Naive B cell (primary cell): ENCODE data around the gene KLHL2. TPM values are rescaled to one million over a fixed set of nuclear protein-coding genes. Genes with fewer than 3 reads are reported as not detected.
"Not testable (repeated sequence)": the region's sequence is repeated elsewhere in the genome, so short reads cannot be mapped to it uniquely, and the experiment has no call there.

ENCODE experiments used
- ATAC-seq, 2 donors: fragments of 150-1000 bp; cut with Tn5 transposase; 2 replicates each; pipeline ENCODE4 v1.10.0; 2021; ENCODE audit warnings: low read depth in 2 of 2, mild to moderate bottlenecking in 2 of 2, moderate library complexity in 2 of 2
- DNase-seq: peaks from one replicate; pipeline ENCODE4 v3.0.0; 2022
- H3K27ac Mint-ChIP-seq, 6 donors: one replicate each; pipeline ENCODE4 v1.8.0; 2020 to 2022; ENCODE audit warnings: mild to moderate bottlenecking in 6 of 6, mixed read lengths in 6 of 6, moderate library complexity in 5 of 6, inconsistent platforms in 2 of 6
- H3K27me3 Mint-ChIP-seq, 3 donors: one replicate each; pipeline ENCODE4 v1.8.0; 2021 to 2022; ENCODE audit warnings: mixed read lengths in 3 of 3, mild to moderate bottlenecking in 1 of 3
- H3K36me3 Mint-ChIP-seq, 2 donors: one replicate each; pipeline ENCODE4 v1.8.0; 2020 to 2022; ENCODE audit warnings: mixed read lengths in 2 of 2, inconsistent platforms in 1 of 2, mild to moderate bottlenecking in 1 of 2
- H3K4me1 Mint-ChIP-seq, 3 donors: one replicate each; pipeline ENCODE4 v1.8.0; 2020 to 2022; ENCODE audit warnings: mixed read lengths in 3 of 3, inconsistent platforms in 1 of 3, mild to moderate bottlenecking in 1 of 3, moderate library complexity in 1 of 3
- H3K4me3 Mint-ChIP-seq, 8 donors: one replicate each; pipeline ENCODE4 v1.8.0; 2020 to 2022; ENCODE audit warnings: mild to moderate bottlenecking in 8 of 8, mixed read lengths in 8 of 8, moderate library complexity in 8 of 8, inconsistent platforms in 2 of 8
- H3K9me3 Mint-ChIP-seq, 7 donors: one replicate each; pipeline ENCODE4 v1.8.0; 2020 to 2022; ENCODE audit warnings: mixed read lengths in 7 of 7, mild to moderate bottlenecking in 5 of 7, inconsistent platforms in 2 of 7, moderate library complexity in 1 of 7
- polyA plus RNA-seq, 6 donors: library from polyadenylated mRNA; unstranded; fragments of 300-500 nt; fragmentation: Illumina TruSeq; gene quantifications; one replicate each; pipeline ENCODE4 v1.2.3, GENCODE V29; 2021; ENCODE audit warnings: low read depth in 6 of 6

KLHL2 gene, protein sequence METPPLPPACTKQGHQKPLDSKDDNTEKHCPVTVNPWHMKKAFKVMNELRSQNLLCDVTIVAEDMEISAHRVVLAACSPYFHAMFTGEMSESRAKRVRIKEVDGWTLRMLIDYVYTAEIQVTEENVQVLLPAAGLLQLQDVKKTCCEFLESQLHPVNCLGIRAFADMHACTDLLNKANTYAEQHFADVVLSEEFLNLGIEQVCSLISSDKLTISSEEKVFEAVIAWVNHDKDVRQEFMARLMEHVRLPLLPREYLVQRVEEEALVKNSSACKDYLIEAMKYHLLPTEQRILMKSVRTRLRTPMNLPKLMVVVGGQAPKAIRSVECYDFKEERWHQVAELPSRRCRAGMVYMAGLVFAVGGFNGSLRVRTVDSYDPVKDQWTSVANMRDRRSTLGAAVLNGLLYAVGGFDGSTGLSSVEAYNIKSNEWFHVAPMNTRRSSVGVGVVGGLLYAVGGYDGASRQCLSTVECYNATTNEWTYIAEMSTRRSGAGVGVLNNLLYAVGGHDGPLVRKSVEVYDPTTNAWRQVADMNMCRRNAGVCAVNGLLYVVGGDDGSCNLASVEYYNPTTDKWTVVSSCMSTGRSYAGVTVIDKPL
- polyA plus RNA-seq: 10 to 100 TPM in 3 of 6 donors, 1 to 10 TPM in 3; 2.6 to 17.6 (median 10.2) TPM

DNA sequence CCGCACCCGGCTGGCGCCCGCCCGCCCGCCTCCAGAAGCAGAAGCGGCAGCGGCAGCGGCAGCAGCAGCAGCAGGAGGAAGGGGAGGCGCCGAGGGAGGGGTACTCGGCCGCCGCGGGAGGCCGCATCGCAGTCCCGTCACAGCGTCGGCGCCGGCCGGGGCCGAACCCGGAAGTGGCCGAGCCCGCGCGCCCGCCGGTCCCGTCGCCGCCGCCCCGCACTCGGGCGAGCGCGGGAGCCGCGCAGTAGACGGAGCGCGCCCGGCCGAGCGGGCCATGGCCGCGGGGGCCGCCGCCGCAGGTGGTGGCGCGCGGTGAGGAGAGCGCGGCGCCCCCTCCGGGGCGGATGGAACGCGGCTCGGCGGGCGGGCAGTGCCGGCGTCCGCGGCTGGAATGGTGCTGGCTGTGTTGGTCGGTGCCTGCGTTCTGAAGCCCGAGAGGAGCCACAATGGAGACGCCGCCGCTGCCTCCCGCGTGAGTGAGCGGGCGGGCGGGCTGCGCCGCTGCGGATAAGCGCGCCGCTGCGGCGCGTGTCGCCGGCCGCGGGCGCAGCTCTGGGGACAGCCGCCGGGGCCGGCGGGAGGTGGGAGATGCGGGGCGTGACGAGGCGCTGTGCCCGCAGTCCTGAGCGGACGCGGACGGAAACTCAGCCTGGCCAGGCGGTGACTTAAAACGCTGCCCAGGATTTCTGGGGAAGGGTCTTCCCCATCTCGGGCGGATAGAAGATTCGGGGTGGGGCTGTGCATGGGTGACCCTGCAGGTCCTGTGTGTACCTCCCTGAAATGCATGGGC, at the start of gene KLHL2:
TSS of gene KLHL2 (plus strand) at position 131 of the 790 bp plus-strand sequence. CDS start at position 447, 316 bp downstream.
- Mint-ChIP-seq H3K36me3 (no peaks in the 10 kb centered on the region), H3K27me3 (no peaks in the 10 kb centered on the region), H3K4me1 (peaks cover 49 to 64% (median 63%) of the 10 kb centered on the region in 3 donors), H3K9me3 (no peaks in the 10 kb centered on the region), H3K4me3 (peak within 1 kb of the TSS; percentile 80 to 98 (median 94)), H3K27ac (peak within 1 kb of the TSS; percentile 85 to 97 (median 94))
- peak; percentile 80 for DNase-seq
- ATAC-seq: peak; percentile 79

DNA sequence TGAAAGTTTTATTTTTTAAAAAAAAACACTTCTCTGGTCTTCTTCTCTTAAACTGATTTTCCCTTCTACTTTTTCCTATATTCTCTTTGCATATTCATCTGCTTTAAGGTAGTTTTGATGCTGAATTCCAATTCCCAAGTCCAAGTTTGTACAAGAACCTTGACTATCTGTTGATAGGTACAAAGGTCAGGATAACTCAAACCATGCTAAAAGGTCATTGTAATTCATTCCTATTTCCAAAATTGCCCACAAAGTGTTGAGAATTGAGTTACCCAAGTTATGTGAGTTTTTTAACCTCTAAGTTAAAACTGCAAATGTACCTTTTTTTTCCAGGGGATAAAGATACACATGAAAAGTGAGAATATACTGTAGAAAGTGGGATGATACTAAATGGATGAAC, 48.6 kb upstream of the KLHL2 start:
- Mint-ChIP-seq H3K36me3 (peaks cover 11 to 12% of the 10 kb centered on the region in 2 donors), H3K4me1 (no peaks in the 10 kb centered on the region), H3K27me3 (peaks cover 3 to 30% (median 14%) of the 10 kb centered on the region in 3 donors), H3K4me3 (no peak overlapping the region), H3K9me3 (peaks cover 4 to 20% (median 11%) of the 10 kb centered on the region in 7 donors), H3K27ac (peak overlapping the region in 2 of 6 donors; percentile 29 to 53)
- ATAC-seq: no peak
- DNase-seq: no peak

DNA sequence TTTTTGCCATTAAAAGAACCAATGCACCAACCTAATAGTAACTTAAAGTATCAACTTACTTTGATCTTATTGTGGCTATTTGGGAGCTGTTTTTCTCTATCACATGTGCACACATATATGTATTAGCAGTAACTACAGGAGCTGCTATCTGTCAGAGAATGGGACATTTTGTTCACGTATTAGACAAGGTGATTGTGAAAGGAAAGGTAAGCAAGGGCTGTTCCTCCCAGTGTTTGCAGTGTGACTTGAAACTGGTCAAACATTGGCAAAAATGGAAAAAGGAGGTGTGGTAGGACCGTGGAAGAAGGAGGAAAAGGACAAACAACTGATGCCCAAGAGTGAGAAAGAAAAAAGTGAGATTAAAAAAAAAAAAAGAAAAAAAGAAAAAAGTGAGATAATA, 43.1 kb upstream of the KLHL2 start:
- H3K36me3 Mint-ChIP-seq: peaks cover 0 to 7% of the 10 kb centered on the region in 2 donors
- H3K27ac Mint-ChIP-seq: no peak overlapping the region
- H3K9me3 Mint-ChIP-seq: peaks cover 0 to 15% (median 11%) of the 10 kb centered on the region in 7 donors

DNA sequence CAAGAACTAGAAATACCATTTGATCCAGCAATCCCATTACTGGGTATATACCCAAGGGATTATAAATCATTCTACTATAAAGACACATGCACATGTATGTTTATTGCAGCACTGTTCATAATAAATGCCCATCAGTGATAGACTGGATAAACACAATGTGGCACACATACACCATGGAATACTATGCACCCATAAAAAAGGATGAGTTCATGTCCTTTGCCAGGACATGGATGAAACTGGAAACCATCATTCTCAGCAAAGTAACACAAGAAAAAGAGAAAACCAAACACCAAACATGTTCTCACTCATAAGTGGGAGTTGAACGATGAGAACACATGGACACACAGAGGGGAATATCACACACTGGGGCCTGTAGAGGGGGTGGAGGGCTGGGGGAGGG, 40.5 kb upstream of the KLHL2 start:
- H3K27ac Mint-ChIP-seq, H3K4me3 Mint-ChIP-seq, H3K36me3 Mint-ChIP-seq, DNase-seq, H3K4me1 Mint-ChIP-seq, ATAC-seq: not testable (repeated sequence)
- H3K27me3 Mint-ChIP-seq: peaks cover 4 to 21% (median 9%) of the 10 kb centered on the region in 3 donors
- H3K9me3 Mint-ChIP-seq: peaks cover 0 to 15% (median 11%) of the 10 kb centered on the region in 7 donors

More for the DNA sequence above, 43.1 kb upstream of the KLHL2 start:
- DNase-seq (no peak), ATAC-seq (no peak)
- Mint-ChIP-seq H3K27me3 (peaks cover 0 to 27% (median 9%) of the 10 kb centered on the region in 3 donors), H3K4me3 (no peak overlapping the region), H3K4me1 (no peaks in the 10 kb centered on the region)

DNA sequence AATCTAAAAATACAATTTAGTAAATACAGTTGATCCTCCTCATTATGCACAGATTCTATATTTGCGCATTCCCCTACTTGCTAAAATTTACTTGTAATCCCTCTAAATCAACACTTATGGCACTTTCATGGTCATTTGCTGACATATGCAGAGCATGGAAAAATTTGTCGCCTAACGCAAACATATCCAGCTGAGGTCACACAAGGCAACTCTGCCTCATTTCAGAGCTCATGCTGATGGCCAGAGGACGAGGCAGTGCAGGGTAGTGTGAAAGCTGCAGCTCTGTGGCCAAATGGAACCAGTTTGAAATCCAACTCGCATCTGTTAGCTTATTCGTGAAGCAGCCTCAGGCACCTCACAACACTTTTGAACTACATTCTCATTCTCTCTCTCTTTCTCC, 39.7 kb upstream of the KLHL2 start:
- no peak overlapping the region for H3K27ac Mint-ChIP-seq
- peaks cover 0 to 15% (median 11%) of the 10 kb centered on the region in 7 donors for H3K9me3 Mint-ChIP-seq
- H3K27me3 Mint-ChIP-seq: peaks cover 4 to 21% (median 9%) of the 10 kb centered on the region in 3 donors
- no peaks in the 10 kb centered on the region for H3K4me1 Mint-ChIP-seq
- DNase-seq (no peak), ATAC-seq (no peak)
- H3K4me3 Mint-ChIP-seq: no peak overlapping the region
- peaks cover 0 to 7% of the 10 kb centered on the region in 2 donors for H3K36me3 Mint-ChIP-seq

DNA sequence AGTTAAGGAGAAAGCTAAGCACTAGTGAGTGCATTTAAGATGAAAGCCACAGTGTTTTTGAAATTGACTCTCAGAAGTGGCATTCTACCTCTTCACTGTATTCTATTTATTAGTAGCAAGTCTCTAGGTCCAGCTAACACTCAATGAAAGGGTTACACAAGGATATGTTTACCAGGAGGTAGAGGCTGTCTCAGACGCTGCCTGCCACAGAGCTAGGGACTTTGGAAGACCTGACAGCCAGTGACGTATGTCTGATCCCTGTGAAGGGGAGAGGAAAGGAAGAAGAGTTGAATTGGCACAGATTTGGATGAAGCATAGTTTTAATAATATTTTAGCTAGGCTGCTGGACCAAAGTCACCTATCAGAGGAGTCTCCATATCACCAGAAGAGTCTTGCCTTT, 36.5 kb upstream of the KLHL2 start:
- Mint-ChIP-seq H3K27me3 (peaks cover 4 to 19% (median 9%) of the 10 kb centered on the region in 3 donors), H3K4me3 (no peak overlapping the region), H3K4me1 (no peaks in the 10 kb centered on the region), H3K9me3 (peaks cover 0 to 22% (median 14%) of the 10 kb centered on the region in 7 donors), H3K27ac (peak overlapping the region in 1 of 6 donors; percentile 55), H3K36me3 (peaks cover 0 to 12% of the 10 kb centered on the region in 2 donors)
- ATAC-seq (no peak), DNase-seq (no peak)

DNA sequence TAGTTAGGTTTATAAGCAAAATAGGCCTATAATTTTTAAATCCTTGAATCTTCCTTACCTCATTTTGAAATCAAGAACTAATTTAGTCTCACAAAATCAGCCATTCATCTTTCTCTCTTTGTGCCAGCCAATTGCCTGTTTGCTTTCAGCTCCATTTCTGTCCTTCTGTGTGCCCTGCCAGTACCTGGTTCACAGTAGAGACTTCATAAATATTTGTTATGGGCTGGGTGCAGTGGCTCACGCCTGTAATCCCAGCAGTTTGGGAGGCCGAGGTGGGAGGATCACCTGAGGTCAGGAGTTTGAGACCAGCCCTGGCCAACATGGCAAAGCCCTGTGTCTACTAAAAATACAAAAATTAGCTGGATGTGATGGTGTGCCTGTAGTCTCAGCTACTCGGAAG, 31.9 kb upstream of the KLHL2 start:
- H3K27me3 Mint-ChIP-seq, H3K4me1 Mint-ChIP-seq, DNase-seq, H3K36me3 Mint-ChIP-seq, H3K9me3 Mint-ChIP-seq, H3K4me3 Mint-ChIP-seq, ATAC-seq, H3K27ac Mint-ChIP-seq: not testable (repeated sequence)

DNA sequence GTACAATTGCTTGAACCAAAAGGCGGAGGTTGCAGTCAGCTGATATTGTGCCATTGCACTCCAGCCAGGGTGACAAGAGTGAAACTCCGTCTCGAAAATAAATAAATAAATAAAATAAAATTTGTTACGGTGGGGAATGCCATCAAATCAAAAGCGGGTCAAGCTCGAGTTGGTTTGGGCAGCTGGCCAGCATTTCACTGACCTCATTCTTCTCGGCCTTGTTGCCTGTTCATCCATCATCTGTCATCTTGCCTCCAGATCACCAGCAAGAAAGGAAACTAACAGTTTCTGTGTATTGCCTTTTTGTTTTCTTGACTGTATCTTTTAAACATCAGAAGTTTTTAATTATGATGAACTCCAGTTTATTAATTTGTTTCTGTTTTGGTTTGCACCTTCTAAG, 31.5 kb upstream of the KLHL2 start:
- H3K4me3 Mint-ChIP-seq: no peak overlapping the region
- H3K27ac Mint-ChIP-seq: no peak overlapping the region
- no peak for ATAC-seq
- peaks cover 0 to 10% (median 6%) of the 10 kb centered on the region in 7 donors for H3K9me3 Mint-ChIP-seq
- H3K36me3 Mint-ChIP-seq: peaks cover 0 to 9% of the 10 kb centered on the region in 2 donors
- DNase-seq: no peak
- H3K4me1 Mint-ChIP-seq: peaks cover 7 to 8% (median 8%) of the 10 kb centered on the region in 3 donors
- H3K27me3 Mint-ChIP-seq: peaks cover 0 to 4% (median 4%) of the 10 kb centered on the region in 3 donors

DNA sequence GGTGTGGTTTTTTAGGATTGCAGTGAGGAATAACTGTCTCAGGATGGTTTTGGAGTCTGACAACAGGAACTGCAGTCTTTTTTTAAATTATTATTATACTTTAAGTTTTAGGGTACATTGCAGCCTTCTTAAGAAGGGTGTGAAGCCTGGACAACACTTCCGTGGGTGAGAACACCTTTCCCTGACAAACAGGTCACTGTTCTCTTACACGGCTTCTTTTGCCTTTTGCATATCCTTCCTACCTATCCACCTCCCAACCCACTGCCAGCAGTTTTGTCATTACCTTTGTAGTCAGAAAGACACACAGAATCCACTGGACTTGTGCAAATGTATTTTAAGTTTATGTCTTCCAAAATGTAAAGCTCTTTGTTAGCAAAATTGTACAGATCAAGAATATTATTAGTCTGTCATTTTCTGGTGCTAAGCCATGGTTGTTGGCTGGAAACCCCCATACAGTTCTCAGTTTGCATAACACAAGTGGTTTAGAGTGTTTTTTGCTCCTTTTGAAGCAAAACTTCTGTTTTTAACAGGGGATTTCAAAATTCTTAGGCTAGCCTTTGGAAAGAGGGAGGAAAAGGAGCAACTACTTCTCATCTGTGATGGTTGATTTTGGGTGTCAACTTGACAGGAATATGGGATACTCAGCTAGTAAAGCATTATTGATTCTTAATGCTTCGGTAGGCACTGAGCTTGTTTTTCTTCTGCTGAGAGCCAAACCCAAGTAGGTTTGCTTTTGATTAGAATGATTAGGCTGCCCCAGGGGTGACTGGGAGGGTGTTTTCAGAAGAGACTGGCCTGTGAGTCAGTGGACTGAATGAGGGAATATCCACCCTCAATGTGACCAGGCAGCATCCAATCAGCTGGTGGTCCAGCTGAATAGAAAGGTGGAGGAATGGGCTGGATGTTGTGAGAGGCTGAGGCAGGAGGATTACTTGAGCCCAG, 29.4 kb upstream of the KLHL2 start:
- Mint-ChIP-seq H3K4me3 (peak overlapping the region in 1 of 8 donors; percentile 80), H3K27me3 (peaks cover 0 to 4% (median 0%) of the 10 kb centered on the region in 3 donors), H3K27ac (peak overlapping the region in 3 of 6 donors; percentile 48 to 68 (median 65)), H3K4me1 (peaks cover 7 to 8% (median 8%) of the 10 kb centered on the region in 3 donors), H3K9me3 (peaks cover 0 to 10% (median 6%) of the 10 kb centered on the region in 7 donors), H3K36me3 (peaks cover 0 to 9% of the 10 kb centered on the region in 2 donors)
- DNase-seq: no peak
- ATAC-seq: no peak

DNA sequence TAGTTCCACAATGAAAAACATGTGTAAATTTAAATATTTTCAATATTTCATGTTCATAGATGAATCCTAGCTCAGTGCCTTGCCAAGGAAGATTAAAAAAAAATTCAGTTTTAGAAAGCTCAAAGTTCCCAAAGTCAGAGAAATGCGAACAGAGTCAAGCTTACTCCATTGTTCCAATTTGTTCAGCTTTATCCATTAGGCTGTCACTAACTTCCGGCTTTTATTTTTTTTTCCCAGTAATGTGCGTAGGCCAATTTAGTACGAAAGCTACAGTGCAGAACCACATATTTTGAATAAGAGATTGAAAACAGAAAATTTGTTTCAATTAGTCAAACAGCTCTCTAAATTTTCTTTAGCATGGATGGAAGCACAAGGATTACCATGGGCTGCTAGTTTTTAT, 23.1 kb upstream of the KLHL2 start:
- H3K27me3 Mint-ChIP-seq: no peaks in the 10 kb centered on the region
- no peak for DNase-seq
- peaks cover 0 to 3% (median 0%) of the 10 kb centered on the region in 7 donors for H3K9me3 Mint-ChIP-seq
- no peak for ATAC-seq
- no peaks in the 10 kb centered on the region for H3K4me1 Mint-ChIP-seq
- no peak overlapping the region for H3K4me3 Mint-ChIP-seq
- H3K27ac Mint-ChIP-seq: no peak overlapping the region
- peaks cover 0 to 5% of the 10 kb centered on the region in 2 donors for H3K36me3 Mint-ChIP-seq

DNA sequence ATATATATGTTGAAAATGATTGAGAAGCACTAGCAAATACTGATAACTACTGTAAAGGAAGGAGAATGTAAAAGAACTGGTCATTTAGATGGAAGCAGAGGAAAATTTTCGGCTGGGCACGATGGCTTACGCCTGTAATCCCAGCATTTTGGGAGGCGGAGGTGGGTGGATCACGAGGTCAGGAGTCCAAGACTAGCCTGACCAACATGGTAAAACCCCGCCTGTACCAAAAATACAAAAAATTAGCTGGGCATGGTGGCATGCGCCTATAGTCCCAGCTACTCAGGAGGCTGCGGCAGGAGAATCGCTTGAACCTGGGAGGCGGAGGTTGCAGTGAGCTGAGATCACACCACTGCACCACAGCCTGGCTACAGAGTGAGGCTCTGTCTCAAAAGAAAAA, 22.4 kb upstream of the KLHL2 start:
- H3K36me3 Mint-ChIP-seq, H3K27me3 Mint-ChIP-seq, H3K4me1 Mint-ChIP-seq, H3K27ac Mint-ChIP-seq, H3K9me3 Mint-ChIP-seq, H3K4me3 Mint-ChIP-seq, ATAC-seq, DNase-seq: not testable (repeated sequence)

DNA sequence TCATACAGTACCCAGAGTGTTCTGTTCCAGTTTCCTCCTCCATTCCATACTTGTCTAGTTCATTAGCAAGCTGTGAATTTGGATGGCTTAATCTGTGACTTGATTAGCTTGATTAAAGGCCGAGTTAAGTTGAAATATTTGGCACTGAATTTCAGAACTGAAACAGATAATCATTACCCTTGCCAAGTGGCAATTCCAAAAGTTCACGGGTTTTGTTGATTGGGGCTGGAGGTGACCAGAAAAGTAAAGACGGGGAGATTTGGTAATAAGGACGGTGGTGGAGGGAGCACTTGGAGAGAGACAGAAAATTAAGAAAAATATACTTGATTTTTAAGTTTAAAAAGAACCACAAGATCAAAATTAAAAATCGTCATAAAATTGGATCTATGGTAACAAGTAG, 21.9 kb upstream of the KLHL2 start:
- H3K4me3 Mint-ChIP-seq: no peak overlapping the region
- no peak for ATAC-seq
- no peaks in the 10 kb centered on the region for H3K4me1 Mint-ChIP-seq
- H3K27me3 Mint-ChIP-seq: no peaks in the 10 kb centered on the region
- no peaks in the 10 kb centered on the region for H3K9me3 Mint-ChIP-seq
- DNase-seq: no peak
- H3K27ac Mint-ChIP-seq: peak overlapping the region in 1 of 6 donors; percentile 63
- no peaks in the 10 kb centered on the region for H3K36me3 Mint-ChIP-seq
